RWPE2 (cell line): Measurements from ENCODE around the gene PDE2A.

Source experiments
- ATAC-seq: fragments of 200-7000 bp; cut with Tn5 transposase; 3 replicates; pipeline ENCODE4 v1.9.1; 2021; ENCODE audit warnings: low read depth
- DNase-seq: peaks from one replicate; pipeline ENCODE4 v3.0.0-alpha.2; 2020; ENCODE audit warnings: low spot score
- H3K27ac ChIP-seq: fragments of 450-650 bp; 2 replicates; pipeline ENCODE4 v1.5.1; 2017; ENCODE audit warnings: mild to moderate bottlenecking; ENCODE audit not compliant: poor library complexity, severe bottlenecking
- H3K27me3 ChIP-seq: fragments of 250-450 bp; sonication (Bioruptor Pico); 2 replicates; pipeline ENCODE4 v1.5.1; 2021; ENCODE audit warnings: mild to moderate bottlenecking, moderate library complexity; ENCODE audit not compliant: insufficient read depth, poor library complexity, severe bottlenecking
- H3K36me3 ChIP-seq: fragments of 250-450 bp; sonication (Bioruptor Pico); 2 replicates; pipeline ENCODE4 v1.5.1; 2020; ENCODE audit warnings: low read depth, mild to moderate bottlenecking, moderate library complexity
- H3K4me1 ChIP-seq: fragments of 250-450 bp; sonication (Bioruptor Pico); 2 replicates; pipeline ENCODE4 v1.5.1; 2021; ENCODE audit warnings: mild to moderate bottlenecking, moderate library complexity; ENCODE audit not compliant: insufficient read depth, poor library complexity, severe bottlenecking
- H3K4me3 ChIP-seq: fragments of 250-450 bp; sonication (Bioruptor Pico); 2 replicates; pipeline ENCODE4 v1.5.1; 2021; ENCODE audit warnings: mild to moderate bottlenecking, moderate library complexity; ENCODE audit not compliant: severe bottlenecking
- H3K9me3 ChIP-seq: fragments of 250-450 bp; sonication (Bioruptor Pico); 2 replicates; pipeline ENCODE4 v1.5.1; 2021; ENCODE audit warnings: mild to moderate bottlenecking, moderate library complexity; ENCODE audit not compliant: severe bottlenecking
- TF ChIP-seq, protein P1 (sequence below): fragments of 450-650 bp; IDR thresholded peaks from one replicate; pipeline ENCODE4 v1.5.1; 2017; ENCODE audit warnings: mild to moderate bottlenecking, moderate library complexity; ENCODE audit not compliant: poor library complexity, severe bottlenecking

The PDE2A gene

DNA sequence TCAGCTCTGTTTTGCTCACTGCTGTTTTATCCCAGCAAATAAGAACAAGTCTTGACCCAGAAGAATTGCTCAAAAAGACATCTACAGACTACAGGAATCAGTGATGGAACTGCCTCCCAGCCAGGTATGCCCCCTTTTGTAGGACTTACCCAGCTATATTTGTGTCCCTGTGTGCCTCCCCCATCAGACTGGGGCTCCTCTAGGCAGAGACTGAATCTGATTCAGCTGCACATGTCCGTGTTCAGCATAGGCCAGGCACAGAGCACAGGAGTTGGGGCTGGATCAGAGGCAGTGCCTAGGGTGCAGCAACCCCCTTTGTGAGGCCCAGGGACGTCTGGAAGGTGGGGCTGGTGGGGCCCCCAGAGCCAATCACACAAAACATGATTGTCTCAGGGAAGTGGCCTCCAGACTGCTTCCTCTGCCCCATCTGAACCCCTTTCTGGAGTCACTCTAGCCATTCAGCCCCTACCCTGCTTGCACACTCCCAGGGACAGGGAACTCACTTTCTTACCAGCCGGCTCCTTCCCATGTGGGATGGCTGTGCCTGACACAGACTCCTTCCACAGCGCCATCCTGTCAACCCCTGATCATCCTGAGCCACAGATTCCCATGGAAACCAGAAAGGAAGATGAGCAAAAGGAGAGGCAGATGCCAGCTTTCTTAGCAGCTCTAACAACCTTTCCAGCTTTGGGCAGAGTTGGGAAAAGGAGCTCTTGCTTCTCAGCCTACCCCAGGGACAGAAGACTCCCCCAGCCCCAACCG is 24.8 kb downstream of the PDE2A start:
- H3K4me1 ChIP-seq = no peaks in the 10 kb centered on the region
- no peaks in the 10 kb centered on the region for H3K27me3 ChIP-seq
- no peaks in the 10 kb centered on the region for H3K9me3 ChIP-seq
- no peak for ATAC-seq
- H3K27ac ChIP-seq = no peak overlapping the region
- no peak for DNase-seq
- no peaks in the 10 kb centered on the region for H3K36me3 ChIP-seq
- TF ChIP-seq, protein P1, sequence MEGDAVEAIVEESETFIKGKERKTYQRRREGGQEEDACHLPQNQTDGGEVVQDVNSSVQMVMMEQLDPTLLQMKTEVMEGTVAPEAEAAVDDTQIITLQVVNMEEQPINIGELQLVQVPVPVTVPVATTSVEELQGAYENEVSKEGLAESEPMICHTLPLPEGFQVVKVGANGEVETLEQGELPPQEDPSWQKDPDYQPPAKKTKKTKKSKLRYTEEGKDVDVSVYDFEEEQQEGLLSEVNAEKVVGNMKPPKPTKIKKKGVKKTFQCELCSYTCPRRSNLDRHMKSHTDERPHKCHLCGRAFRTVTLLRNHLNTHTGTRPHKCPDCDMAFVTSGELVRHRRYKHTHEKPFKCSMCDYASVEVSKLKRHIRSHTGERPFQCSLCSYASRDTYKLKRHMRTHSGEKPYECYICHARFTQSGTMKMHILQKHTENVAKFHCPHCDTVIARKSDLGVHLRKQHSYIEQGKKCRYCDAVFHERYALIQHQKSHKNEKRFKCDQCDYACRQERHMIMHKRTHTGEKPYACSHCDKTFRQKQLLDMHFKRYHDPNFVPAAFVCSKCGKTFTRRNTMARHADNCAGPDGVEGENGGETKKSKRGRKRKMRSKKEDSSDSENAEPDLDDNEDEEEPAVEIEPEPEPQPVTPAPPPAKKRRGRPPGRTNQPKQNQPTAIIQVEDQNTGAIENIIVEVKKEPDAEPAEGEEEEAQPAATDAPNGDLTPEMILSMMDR = no peak
- no peak overlapping the region for H3K4me3 ChIP-seq

DNA sequence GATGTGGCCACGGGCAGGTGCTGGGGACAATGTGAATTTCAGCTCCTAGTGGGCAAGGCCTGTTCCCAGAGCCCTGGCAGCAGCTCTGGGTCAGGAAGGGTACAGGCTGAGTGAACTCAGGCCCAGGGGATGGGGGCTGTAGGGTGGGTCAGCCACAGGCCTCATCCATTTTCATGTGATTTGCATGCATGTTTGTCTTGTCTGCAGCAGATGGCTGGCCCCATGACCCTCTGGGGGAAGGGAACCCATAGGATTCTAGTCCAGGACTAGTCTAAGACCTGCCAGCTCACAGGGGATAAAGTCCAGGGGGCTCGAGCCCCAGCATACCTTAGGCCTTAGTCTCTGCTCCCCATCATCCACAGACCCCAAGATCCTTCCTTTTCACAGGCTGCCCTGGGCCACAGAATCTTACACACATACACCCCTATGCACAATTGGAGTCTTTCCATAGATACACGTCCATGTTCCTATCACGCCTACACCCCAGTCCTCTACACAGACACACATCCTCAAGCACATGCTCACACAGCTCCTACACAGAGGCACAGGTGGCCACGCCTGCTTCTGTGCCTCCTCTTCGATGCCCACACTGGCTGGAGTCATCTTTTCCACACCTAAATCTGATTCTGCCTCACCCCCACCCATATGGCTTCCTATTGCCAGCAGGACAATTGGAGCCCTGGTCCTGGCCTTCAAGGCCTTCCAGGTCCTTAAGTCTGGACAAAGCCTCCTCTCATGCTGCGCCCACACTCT is 25.7 kb downstream of the PDE2A start:
- TF ChIP-seq, protein P1 = no peak
- Histone ChIP-seq H3K4me3 (no peak overlapping the region), H3K27me3 (no peaks in the 10 kb centered on the region), H3K4me1 (peaks cover 1% of the 10 kb centered on the region), H3K36me3 (no peaks in the 10 kb centered on the region), H3K27ac (no peak overlapping the region), H3K9me3 (no peaks in the 10 kb centered on the region)
- DNase-seq = no peak
- no peak for ATAC-seq

DNA sequence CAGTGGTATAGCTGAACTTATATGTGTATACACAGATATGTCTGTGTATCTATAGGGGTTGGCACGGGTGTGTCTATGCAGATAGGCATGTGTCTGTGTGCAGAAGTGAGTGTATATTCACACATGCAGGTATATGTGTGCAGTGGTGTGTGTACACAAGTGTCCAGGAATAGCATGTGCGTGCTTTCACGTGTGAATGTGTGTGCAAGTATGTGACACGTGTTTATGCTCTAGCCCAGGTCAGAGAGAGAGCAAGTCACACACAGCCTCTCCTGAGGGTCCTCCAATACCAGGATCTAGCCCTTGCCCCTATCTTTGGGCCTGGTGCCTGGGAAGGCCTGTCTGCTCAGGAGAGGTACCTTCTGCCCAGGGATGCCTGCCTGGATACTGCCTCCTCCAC is 26.3 kb downstream of the PDE2A start:
- ATAC-seq (no peak), DNase-seq (no peak)
- TF ChIP-seq, protein P1 = no peak
- Histone ChIP-seq H3K36me3 (no peaks in the 10 kb centered on the region), H3K9me3 (no peaks in the 10 kb centered on the region), H3K27me3 (no peaks in the 10 kb centered on the region), H3K27ac (no peak overlapping the region), H3K4me3 (no peak overlapping the region), H3K4me1 (peaks cover 6% of the 10 kb centered on the region)

DNA sequence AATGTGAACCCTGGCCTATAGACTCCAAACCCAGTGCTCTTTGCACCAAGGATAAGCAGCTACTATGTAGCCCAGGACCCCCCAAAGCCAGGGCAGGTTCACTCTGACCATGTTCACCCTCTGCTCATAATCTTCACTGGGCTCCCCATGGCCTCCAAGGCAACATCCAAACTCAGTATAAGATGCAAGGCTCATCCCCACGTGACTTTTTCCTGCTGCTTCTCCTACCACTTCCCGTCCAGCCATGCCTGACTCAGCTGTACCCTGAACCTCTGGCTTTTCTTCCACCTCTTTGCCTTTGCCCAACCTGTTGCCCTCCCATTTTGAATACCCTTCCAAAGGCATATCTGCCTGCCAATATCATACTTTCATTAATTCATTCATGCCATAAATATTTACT is 27.8 kb downstream of the PDE2A start:
- peaks cover 6% of the 10 kb centered on the region for H3K4me1 ChIP-seq
- no peak overlapping the region for H3K27ac ChIP-seq
- TF ChIP-seq, protein P1 = no peak
- DNase-seq = no peak
- H3K9me3 ChIP-seq = no peaks in the 10 kb centered on the region
- H3K4me3 ChIP-seq = no peak overlapping the region
- no peaks in the 10 kb centered on the region for H3K36me3 ChIP-seq
- no peak for ATAC-seq
- H3K27me3 ChIP-seq = peaks cover 6% of the 10 kb centered on the region

DNA sequence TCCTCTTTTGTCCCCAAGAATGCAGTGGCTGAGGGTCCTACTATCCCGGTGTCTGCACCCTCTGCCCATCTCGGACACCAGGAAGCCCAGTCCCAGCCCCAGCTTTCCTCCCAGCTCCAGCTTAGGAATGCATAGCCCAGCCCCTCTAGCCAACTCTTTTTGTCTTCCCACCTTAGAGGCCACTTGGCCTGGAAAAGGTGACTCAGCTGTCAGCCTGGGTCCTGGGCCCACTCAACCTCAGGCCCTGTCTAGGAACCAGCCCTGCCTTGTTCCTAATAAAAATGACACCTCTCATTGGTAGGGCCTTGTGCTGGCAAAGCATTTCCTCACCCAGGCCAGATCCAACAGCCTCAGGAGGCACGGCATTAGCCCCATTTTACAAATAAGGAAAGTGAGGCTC is 28.2 kb downstream of the PDE2A start:
- Histone ChIP-seq H3K27ac (no peak overlapping the region), H3K4me1 (peaks cover 6% of the 10 kb centered on the region), H3K36me3 (no peaks in the 10 kb centered on the region), H3K4me3 (no peak overlapping the region), H3K27me3 (peaks cover 11% of the 10 kb centered on the region), H3K9me3 (no peaks in the 10 kb centered on the region)
- DNase-seq (no peak), ATAC-seq (no peak)
- TF ChIP-seq, protein P1 = no peak
